Prostate gland (tissue), 2 donors: ENCODE results near the gene CCDC85B. TPM values are rescaled to one million over a fixed set of nuclear protein-coding genes. Genes with fewer than 3 reads are reported as not detected.

Source experiments
- total RNA-seq, 2 donors: library from RNA; depleted of rRNA; stranded (reverse); fragments of >200 nt; gene quantifications; one replicate each; pipeline ENCODE4 v1.1.0, GENCODE V29; 2016

Gene CCDC85B
- total RNA-seq, 2 donors from 2014 or later, result 40.4 to 55.0 TPM

Other genes starting within 250 kb of the CCDC85B start
- 10 to 100 TPM; 51.8 to 98.4 TPM for gene RELA, start 227.8 kb upstream of the CCDC85B start, total RNA-seq
- 100 to 1,000 TPM in 1 of 2 donors, 10 to 100 TPM in 1; 74.8 to 107 TPM for gene KAT5, start 178.4 kb upstream of the CCDC85B start, total RNA-seq
- gene RNASEH2C, start 169.9 kb upstream of the CCDC85B start, total RNA-seq, result 100 to 1,000 TPM in 1 of 2 donors, 10 to 100 TPM in 1; 78.0 to 166 TPM
- gene AP5B1, start 109.7 kb upstream of the CCDC85B start, total RNA-seq, result 10 to 100 TPM; 15.4 to 18.8 TPM
- gene OVOL1, start 103.6 kb upstream of the CCDC85B start, total RNA-seq, result 1 to 10 TPM; 2.7 to 8.5 TPM
- under 1 TPM in 1 of 2 donors, not detected in 1; 0.91 TPM for gene SNX32, start 56.7 kb upstream of the CCDC85B start, total RNA-seq
- gene CFL1, start 32.5 kb upstream of the CCDC85B start, total RNA-seq, result 100 to 1,000 TPM; 654 to 731 TPM
- gene MUS81, start 30.2 kb upstream of the CCDC85B start, total RNA-seq, result 10 to 100 TPM; 64.3 to 68.6 TPM
- gene EFEMP2, start 17.9 kb upstream of the CCDC85B start, total RNA-seq, result 10 to 100 TPM; 40.0 to 84.5 TPM
- gene CTSW, start 10.8 kb upstream of the CCDC85B start, total RNA-seq, result 1 to 10 TPM; 1.3 to 1.8 TPM
- gene FIBP, start 2.2 kb upstream of the CCDC85B start, total RNA-seq, result 100 to 1,000 TPM in 1 of 2 donors, 10 to 100 TPM in 1; 87.7 to 151 TPM
- 1 to 10 TPM; 2.6 to 3.4 TPM for gene FOSL1, start 9.7 kb downstream of the CCDC85B start, total RNA-seq
- gene C11orf68, start 28.4 kb downstream of the CCDC85B start, total RNA-seq, result 10 to 100 TPM; 30.1 to 54.6 TPM
- gene DRAP1, start 28.8 kb downstream of the CCDC85B start, total RNA-seq, result 100 to 1,000 TPM; 101 to 127 TPM
- under 1 TPM in 1 of 2 donors, not detected in 1; 0.68 TPM for gene TSGA10IP, start 54.8 kb downstream of the CCDC85B start, total RNA-seq
- gene SART1, start 71.1 kb downstream of the CCDC85B start, total RNA-seq, result 10 to 100 TPM; 36.7 to 76.6 TPM
- 10 to 100 TPM; 33.6 to 37.3 TPM for gene EIF1AD, start 111.5 kb downstream of the CCDC85B start, total RNA-seq
- 10 to 100 TPM; 59.4 to 78.8 TPM for gene BANF1, start 111.8 kb downstream of the CCDC85B start, total RNA-seq
- 1 to 10 TPM in 1 of 2 donors, under 1 TPM in 1; 0.36 to 6.5 TPM for gene CST6, start 121.3 kb downstream of the CCDC85B start, total RNA-seq
- gene CATSPER1, start 135.8 kb downstream of the CCDC85B start, total RNA-seq, result under 1 TPM in 1 of 2 donors, not detected in 1; 0.85 TPM
- 1 to 10 TPM; 2.3 to 4.3 TPM for gene GAL3ST3, start 158.5 kb downstream of the CCDC85B start, total RNA-seq
- gene SF3B2, start 161.7 kb downstream of the CCDC85B start, total RNA-seq, result 100 to 1,000 TPM; 130 to 212 TPM
- gene PACS1, start 179.6 kb downstream of the CCDC85B start, total RNA-seq, result 100 to 1,000 TPM in 1 of 2 donors, 10 to 100 TPM in 1; 51.9 to 107 TPM